BJ (cell line): ENCODE data around the gene IGF2BP1. TPM values are rescaled to one million over a fixed set of nuclear protein-coding genes. Genes with fewer than 3 reads are reported as not detected.

Source experiments
- CTCF ChIA-PET: fragments of 350-600 bp; formaldehyde crosslinking; extraction: SDS; loops from one replicate; lab custom pipeline; 2021; ENCODE audit warnings: antibody characterized with exemption, inconsistent platforms; lab: Yijun Ruan, JAX
- POLR2A ChIA-PET: fragments of 300-600 bp; sonication (Branson Sonifier 250); formaldehyde crosslinking; extraction: SDS; loops from one replicate; lab custom pipeline; 2021; ENCODE audit warnings: antibody characterized with exemption; lab: Charles Lee
- DNase-seq: peaks from one replicate; pipeline ENCODE4 v3.0.0-alpha.2; 2011; ENCODE audit warnings: low read depth
- H3K27me3 ChIP-seq: 2 replicates; pipeline ENCODE4 v1.6.0; 2011; ENCODE audit warnings: low read length; ENCODE audit not compliant: control insufficient read depth, insufficient read depth
- H3K36me3 ChIP-seq: 2 replicates; pipeline ENCODE4 v1.5.1; 2011; ENCODE audit warnings: low read length; ENCODE audit not compliant: control insufficient read depth, insufficient read depth
- H3K4me3 ChIP-seq: 2 replicates; pipeline ENCODE4 v1.5.1; 2011; ENCODE audit warnings: low read depth, mild to moderate bottlenecking, control low read depth, low read length
- CTCF ChIP-seq: IDR thresholded peaks from 2 replicates; pipeline ENCODE4 v1.5.1; 2011; ENCODE audit warnings: low read depth, mild to moderate bottlenecking, control low read depth, inconsistent platforms, low read length, moderate library complexity; ENCODE audit not compliant: insufficient read depth
- polyA plus RNA-seq: library from polyadenylated mRNA; depleted of rRNA; stranded (reverse); fragments of >200 nt; gene quantifications from 2 replicates; pipeline ENCODE4 v1.2.3, GENCODE V29; 2011

The IGF2BP1 gene
- polyA plus RNA-seq, 1 experiment = 5.3 TPM

DNA sequence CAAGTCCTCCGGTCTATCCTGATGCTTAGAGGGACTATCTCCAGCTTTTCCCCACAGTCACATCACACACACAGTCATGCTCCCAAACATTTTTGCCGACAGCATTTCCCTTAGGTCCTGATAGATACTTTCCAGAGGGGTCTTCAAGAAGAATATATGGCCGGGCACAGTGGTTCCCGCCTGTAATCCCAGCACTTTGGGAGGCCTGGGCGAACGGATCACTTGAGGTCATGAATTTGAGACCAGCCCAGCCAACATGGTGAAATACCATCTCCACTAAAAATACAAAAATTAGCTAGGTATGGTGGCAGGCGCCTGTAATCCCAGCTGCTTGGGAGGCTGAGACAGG is 24.5 kb upstream of the IGF2BP1 start:
- Histone ChIP-seq H3K27me3 (no peaks in the 10 kb centered on the region), H3K36me3 (no peaks in the 10 kb centered on the region), H3K4me3 (no peak overlapping the region)
- TF ChIP-seq CTCF = no peak
- POLR2A ChIA-PET = interaction anchor here (0.5 kb wide), 1 partner anchor 45 kb away, joined by 3 read pairs; no protein-coding TSS in a partner anchor
- CTCF ChIA-PET = interaction anchor here (1.3 to 4.6 kb wide), 2 partner anchors 19 to 60 kb away, joined by 4 to 16 read pairs; no protein-coding TSS in a partner anchor
- DNase-seq = no peak

GRCh38 chr17:48973806-48974205 is 23.4 kb upstream of the IGF2BP1 start:
- POLR2A ChIA-PET = no interaction called here
- TF ChIP-seq CTCF = no peak
- Histone ChIP-seq H3K27me3 (no peaks in the 10 kb centered on the region), H3K4me3 (no peak overlapping the region), H3K36me3 (no peaks in the 10 kb centered on the region)
- CTCF ChIA-PET = interaction anchor here (0.8 to 4.6 kb wide), 5 partner anchors 20 to 207 kb away, joined by 3 to 16 read pairs (median 4); no protein-coding TSS in a partner anchor
- no peak for DNase-seq

- Histone ChIP-seq H3K36me3 (no peaks in the 10 kb centered on the region), H3K27me3 (peaks cover 5% of the 10 kb centered on the region), H3K4me3 (no peak overlapping the region)
- ChIA-PET POLR2A (no interaction called here), CTCF (no interaction called here)
- TF ChIP-seq CTCF = no peak
- DNase-seq = no peak
Observed at GRCh38 chr17:48981927-48982539, 15.2 kb upstream of the IGF2BP1 start.

DNA sequence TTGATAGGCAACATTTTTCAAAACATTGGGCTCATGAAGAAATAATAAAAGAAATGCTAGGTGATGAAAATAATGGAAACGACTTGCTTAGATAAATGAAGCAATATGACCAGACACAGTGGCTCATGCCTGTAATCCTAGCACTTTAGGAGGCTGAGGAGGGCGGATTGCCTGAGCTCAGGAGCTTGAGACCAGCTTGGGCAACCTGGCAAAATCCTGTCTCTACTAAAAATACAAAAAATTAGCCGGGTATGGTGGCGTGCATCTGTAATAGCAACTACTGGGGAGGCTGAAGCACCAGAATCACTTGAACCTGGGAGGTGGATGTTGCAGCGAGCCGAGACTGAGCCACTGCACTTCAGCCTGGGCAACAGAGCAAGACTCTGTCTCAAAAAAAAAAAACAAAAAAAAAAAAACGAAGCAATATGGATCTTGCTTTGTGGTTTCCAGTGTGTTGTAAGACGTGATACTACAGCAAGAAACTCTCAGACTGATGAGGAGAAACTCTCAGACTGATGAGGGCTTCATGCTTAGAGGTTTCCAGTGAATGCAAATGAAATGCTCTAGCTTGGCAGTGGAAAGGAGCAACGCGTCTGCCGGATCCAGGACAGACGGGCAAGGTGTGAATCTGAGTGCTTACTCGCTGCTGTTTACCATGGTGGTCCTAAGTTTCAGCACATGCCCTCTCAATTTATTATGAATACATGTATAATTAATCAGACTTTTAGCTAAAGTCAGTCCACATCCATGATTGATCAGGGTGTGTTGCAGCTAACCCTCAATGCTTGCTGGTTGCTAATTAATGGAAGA is 11.5 kb upstream of the IGF2BP1 start:
- CTCF ChIA-PET = interaction anchor here (0.9 kb wide), 1 partner anchor 14 kb away, joined by 3 read pairs; no protein-coding TSS in a partner anchor
- DNase-seq = no peak
- Histone ChIP-seq H3K27me3 (peaks cover 8% of the 10 kb centered on the region), H3K4me3 (no peak overlapping the region), H3K36me3 (no peaks in the 10 kb centered on the region)
- TF ChIP-seq CTCF = no peak
- POLR2A ChIA-PET = no interaction called here

GRCh38 chr17:48989100-48989499 is 8.1 kb upstream of the IGF2BP1 start:
- ChIA-PET CTCF (no interaction called here), POLR2A (no interaction called here)
- peaks cover 11% of the 10 kb centered on the region for H3K27me3 ChIP-seq
- H3K4me3 ChIP-seq = no peak overlapping the region
- DNase-seq = no peak
- no peaks in the 10 kb centered on the region for H3K36me3 ChIP-seq
- no peak for TF ChIP-seq CTCF
